ENCODE measurements around the gene SASH3.

The SASH3 gene

DNA sequence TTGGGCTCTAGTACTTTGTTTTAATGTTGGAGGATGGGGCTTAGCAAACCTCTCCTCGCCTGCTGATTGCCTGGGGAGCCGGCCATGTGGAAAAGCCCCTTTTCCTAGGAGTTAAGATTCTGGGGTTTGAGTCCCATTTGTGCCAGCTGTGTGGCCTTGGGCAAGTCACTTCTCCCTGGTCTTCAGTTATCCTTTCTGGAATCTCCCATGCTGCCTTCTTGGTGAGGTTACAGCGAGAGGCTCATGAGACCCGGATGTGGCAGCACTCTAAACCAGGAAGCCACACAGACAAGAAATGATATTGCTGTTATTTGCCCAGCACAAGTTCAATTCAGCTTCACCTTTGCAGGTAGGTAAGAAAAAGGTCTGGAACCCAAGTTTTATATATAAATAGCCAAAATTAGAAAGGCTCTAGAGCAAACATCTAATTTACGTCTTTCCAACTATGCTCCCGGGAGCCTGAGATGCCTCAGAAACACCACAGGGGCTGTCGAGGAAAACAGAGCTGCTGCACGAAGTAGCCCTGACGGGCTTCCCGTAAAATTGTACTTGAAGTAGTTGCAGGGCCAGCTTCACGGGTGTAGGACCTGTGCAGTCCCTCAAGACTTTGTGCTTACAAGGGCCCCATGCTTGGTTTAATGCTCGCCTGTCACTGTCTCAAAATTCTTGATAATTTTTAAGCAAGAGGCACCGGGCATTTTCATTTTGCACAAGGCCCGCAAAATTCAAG is 8.3 kb upstream of the SASH3 start:
- Histone ChIP-seq H3K4me1 (ENCODE audit: low read length) (peaks cover 54% of the 10 kb centered on the region), H3K4me2 (ENCODE audit: low read depth, low read length) (no peak overlapping the region), H3K27me3 (replicated peaks; ENCODE audit: insufficient read depth, low read length) (no peaks in the 10 kb centered on the region), H4K20me1 (ENCODE audit: insufficient read depth, low read length) (no peaks in the 10 kb centered on the region), H3K27ac (ENCODE audit: low read length) (peak overlapping the region; percentile 97; the same call in 1 of the 2 replicates), H3K9me3 (replicated peaks; ENCODE audit: insufficient read depth, low read length) (no peaks in the 10 kb centered on the region), H3K36me3 (replicated peaks; ENCODE audit: insufficient read depth, low read length) (no peaks in the 10 kb centered on the region), H3F3A (ENCODE audit: insufficient read depth, low read length) (peaks cover 51% of the 10 kb centered on the region), H2AFZ (ENCODE audit: low read length) (no peak overlapping the region), H3K4me3 (ENCODE audit: low read length) (no peak overlapping the region), H3K9ac (ENCODE audit: low read length) (no peak overlapping the region), H3K79me2 (ENCODE audit: low read length) (no peaks in the 10 kb centered on the region; the same call in 1 of the 2 replicates), H3K9me2 (replicated peaks; ENCODE audit: insufficient read depth, low read length) (no peaks in the 10 kb centered on the region)
- TF ChIP-seq EZH2 (optimal IDR thresholded peaks at IDR 0.05; ENCODE audit: low read depth, low read length) (no peak), EZH2phosphoT487 (IDR thresholded peaks at IDR 0.05; ENCODE audit: low read length) (no peak)
- TF ChIP-seq, protein P1, sequence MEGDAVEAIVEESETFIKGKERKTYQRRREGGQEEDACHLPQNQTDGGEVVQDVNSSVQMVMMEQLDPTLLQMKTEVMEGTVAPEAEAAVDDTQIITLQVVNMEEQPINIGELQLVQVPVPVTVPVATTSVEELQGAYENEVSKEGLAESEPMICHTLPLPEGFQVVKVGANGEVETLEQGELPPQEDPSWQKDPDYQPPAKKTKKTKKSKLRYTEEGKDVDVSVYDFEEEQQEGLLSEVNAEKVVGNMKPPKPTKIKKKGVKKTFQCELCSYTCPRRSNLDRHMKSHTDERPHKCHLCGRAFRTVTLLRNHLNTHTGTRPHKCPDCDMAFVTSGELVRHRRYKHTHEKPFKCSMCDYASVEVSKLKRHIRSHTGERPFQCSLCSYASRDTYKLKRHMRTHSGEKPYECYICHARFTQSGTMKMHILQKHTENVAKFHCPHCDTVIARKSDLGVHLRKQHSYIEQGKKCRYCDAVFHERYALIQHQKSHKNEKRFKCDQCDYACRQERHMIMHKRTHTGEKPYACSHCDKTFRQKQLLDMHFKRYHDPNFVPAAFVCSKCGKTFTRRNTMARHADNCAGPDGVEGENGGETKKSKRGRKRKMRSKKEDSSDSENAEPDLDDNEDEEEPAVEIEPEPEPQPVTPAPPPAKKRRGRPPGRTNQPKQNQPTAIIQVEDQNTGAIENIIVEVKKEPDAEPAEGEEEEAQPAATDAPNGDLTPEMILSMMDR (IDR thresholded peaks at IDR 0.05; ENCODE audit: low read length) = no peak
- DNase-seq = no peak

DNA sequence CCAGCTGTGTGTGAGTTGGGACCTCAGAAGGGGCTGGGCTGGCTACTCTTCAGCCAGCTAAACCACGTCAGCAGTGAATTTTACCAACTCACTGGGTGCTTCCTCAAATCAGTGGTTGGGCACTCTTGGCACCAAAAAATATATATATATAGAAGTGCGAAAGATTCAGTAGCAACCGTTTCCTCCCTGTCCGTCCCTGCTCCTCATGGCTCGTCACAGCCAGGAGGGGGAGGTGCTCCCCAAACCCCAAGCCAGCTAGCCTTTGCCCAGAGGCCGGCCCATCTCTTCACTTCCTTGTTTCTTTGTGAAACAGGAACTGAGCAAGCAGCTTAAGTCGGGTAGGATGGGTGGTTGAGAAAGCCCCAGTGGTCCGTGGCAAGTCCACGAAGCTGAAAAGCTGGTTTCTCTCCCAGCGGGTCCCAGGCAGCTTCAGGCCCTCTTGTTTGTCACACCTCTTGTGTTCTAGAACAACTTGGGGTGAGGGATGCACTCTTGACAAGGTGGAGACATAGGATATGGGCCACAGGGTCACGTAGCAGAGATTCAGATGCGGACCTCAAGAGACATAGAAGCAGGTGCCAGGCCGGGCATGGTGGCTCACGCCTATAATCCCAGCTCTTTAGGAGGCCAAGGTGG is 6.8 kb upstream of the SASH3 start:
- no peaks in the 10 kb centered on the region for H3K27me3 ChIP-seq (replicated peaks; ENCODE audit: insufficient read depth, low read length)
- H3K4me2 ChIP-seq (ENCODE audit: low read depth, low read length) = peak overlapping the region; percentile 61; the same call in 1 of the 2 replicates
- H3K27ac ChIP-seq (ENCODE audit: low read length) = peak overlapping the region; percentile 97
- H3K36me3 ChIP-seq (replicated peaks; ENCODE audit: insufficient read depth, low read length) = no peaks in the 10 kb centered on the region
- H4K20me1 ChIP-seq (ENCODE audit: insufficient read depth, low read length) = no peaks in the 10 kb centered on the region
- peak overlapping the region; percentile 70 for H3K9ac ChIP-seq (ENCODE audit: low read length)
- H3K4me3 ChIP-seq (ENCODE audit: low read length) = no peak overlapping the region; the same call in 1 of the 2 replicates
- TF ChIP-seq, protein P1 (IDR thresholded peaks at IDR 0.05; ENCODE audit: low read length) = no peak
- TF ChIP-seq EZH2 (optimal IDR thresholded peaks at IDR 0.05; ENCODE audit: low read depth, low read length) (no peak), EZH2phosphoT487 (IDR thresholded peaks at IDR 0.05; ENCODE audit: low read length) (no peak)
- no peaks in the 10 kb centered on the region; the same call in 1 of the 2 replicates for H3K79me2 ChIP-seq (ENCODE audit: low read length)
- peak overlapping the region; percentile 49; the same call in 1 of the 2 replicates for H2AFZ ChIP-seq (ENCODE audit: low read length)
- H3K4me1 ChIP-seq (ENCODE audit: low read length) = peaks cover 66% of the 10 kb centered on the region
- no peaks in the 10 kb centered on the region for H3K9me2 ChIP-seq (replicated peaks; ENCODE audit: insufficient read depth, low read length)
- DNase-seq = peak; percentile 97
- H3F3A ChIP-seq (ENCODE audit: insufficient read depth, low read length) = peaks cover 65% of the 10 kb centered on the region
- no peaks in the 10 kb centered on the region for H3K9me3 ChIP-seq (replicated peaks; ENCODE audit: insufficient read depth, low read length)

DNA sequence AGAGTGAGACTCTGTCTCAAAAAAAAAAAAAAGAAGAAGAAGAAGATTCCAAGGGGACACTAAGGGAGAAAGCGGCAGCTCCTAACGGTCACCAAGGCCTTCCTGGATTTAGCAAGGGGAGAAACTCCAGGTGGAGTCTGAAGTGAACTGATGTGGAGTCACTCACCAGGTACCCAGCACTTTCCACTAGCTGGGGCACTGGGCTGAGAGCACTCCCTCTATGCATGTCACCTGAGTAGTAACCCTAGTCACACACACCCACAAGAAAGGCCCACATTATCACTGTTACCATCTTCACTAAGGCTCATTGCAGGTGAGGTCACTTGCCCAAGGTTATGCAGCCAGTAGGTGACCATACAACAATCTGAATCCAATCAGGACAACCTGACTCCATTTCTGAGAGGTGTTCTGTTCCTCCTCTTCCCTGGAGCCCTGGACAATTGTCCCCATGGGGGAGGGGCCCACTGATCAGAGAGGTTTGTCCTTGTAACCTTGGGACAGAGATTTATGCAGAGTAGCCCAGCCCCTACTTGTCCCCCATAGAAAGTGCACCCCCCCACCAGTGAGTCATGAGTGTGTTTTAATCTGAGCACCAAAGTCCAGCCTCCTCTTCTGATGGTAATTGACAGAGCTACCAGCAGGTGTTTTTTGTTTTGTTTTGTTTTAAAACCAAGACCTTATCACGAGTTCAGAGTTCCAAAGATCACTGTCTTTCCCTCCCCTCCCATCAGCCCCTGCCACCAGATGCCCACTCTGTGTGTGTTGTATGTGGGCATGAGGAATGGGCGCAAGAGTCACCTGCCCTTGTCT is 5.9 kb upstream of the SASH3 start:
- no peaks in the 10 kb centered on the region for H3K9me2 ChIP-seq (replicated peaks; ENCODE audit: insufficient read depth, low read length)
- H3K27ac ChIP-seq (ENCODE audit: low read length) = peak overlapping the region; percentile 97
- no peaks in the 10 kb centered on the region for H4K20me1 ChIP-seq (ENCODE audit: insufficient read depth, low read length)
- H3K36me3 ChIP-seq (replicated peaks; ENCODE audit: insufficient read depth, low read length) = no peaks in the 10 kb centered on the region
- peak overlapping the region; percentile 70 for H3K9ac ChIP-seq (ENCODE audit: low read length)
- no peak for TF ChIP-seq EZH2 (optimal IDR thresholded peaks at IDR 0.05; ENCODE audit: low read depth, low read length)
- TF ChIP-seq, protein P1 (IDR thresholded peaks at IDR 0.05; ENCODE audit: low read length) = peak; percentile 14; the same call in 1 of the 2 replicates
- peaks cover 65% of the 10 kb centered on the region for H3K4me1 ChIP-seq (ENCODE audit: low read length)
- no peaks in the 10 kb centered on the region for H3K27me3 ChIP-seq (replicated peaks; ENCODE audit: insufficient read depth, low read length)
- 0 out of 2 replicates have a peak overlapping the region, but pooled peaks have one; percentile 4 for H2AFZ ChIP-seq (ENCODE audit: low read length)
- H3K4me3 ChIP-seq (ENCODE audit: low read length) = no peak overlapping the region
- H3K9me3 ChIP-seq (replicated peaks; ENCODE audit: insufficient read depth, low read length) = no peaks in the 10 kb centered on the region
- peaks cover 4% of the 10 kb centered on the region for H3K79me2 ChIP-seq (ENCODE audit: low read length)
- peak; percentile 63 for DNase-seq
- peaks cover 63% of the 10 kb centered on the region for H3F3A ChIP-seq (ENCODE audit: insufficient read depth, low read length)
- H3K4me2 ChIP-seq (ENCODE audit: low read depth, low read length) = peak overlapping the region; percentile 61
